ENCODE data around the gene IP6K1. TPM values are rescaled to one million over a fixed set of nuclear protein-coding genes. Genes with fewer than 3 reads are reported as not detected.
"Not testable (repeated sequence)": the region's sequence is repeated elsewhere in the genome, so short reads cannot be mapped to it uniquely, and the experiment has no call there.

IP6K1 gene
- total RNA-seq, 1 donor from 2014 or later, result 46.4 TPM

- Mint-ChIP-seq H3K36me3 (peaks cover 3% of the 10 kb centered on the region), H3K27me3 (ENCODE audit: low read depth) (no peaks in the 10 kb centered on the region), H3K4me1 (no peaks in the 10 kb centered on the region)
Measured at GRCh38 chr3:49702672-49703071, 83.7 kb downstream of the IP6K1 start.

GRCh38 chr3:49701388-49702077 lies 84.8 kb downstream of the IP6K1 start:
- TF ChIP-seq CTCF (IDR thresholded peaks at IDR 0.05; ENCODE audit: unreplicated experiment), result peak; percentile 29
- no peak overlapping the region for H3K27ac Mint-ChIP-seq
- no peak overlapping the region for H3K4me3 Mint-ChIP-seq
- no peaks in the 10 kb centered on the region for H3K9me3 Mint-ChIP-seq
- peaks cover 1% of the 10 kb centered on the region for H3K36me3 Mint-ChIP-seq
- no peaks in the 10 kb centered on the region for H3K4me1 Mint-ChIP-seq
- H3K27me3 Mint-ChIP-seq (ENCODE audit: low read depth), result no peaks in the 10 kb centered on the region
- DNase-seq (ENCODE audit: low spot score in 2 of 2, unreplicated experiment in 2 of 2), result no peak

More at GRCh38 chr3:49702672-49703071, 83.7 kb downstream of the IP6K1 start:
- no peak overlapping the region for H3K4me3 Mint-ChIP-seq
- DNase-seq (ENCODE audit: low spot score in 2 of 2, unreplicated experiment in 2 of 2), result no peak
- no peaks in the 10 kb centered on the region for H3K9me3 Mint-ChIP-seq
- no peak overlapping the region for H3K27ac Mint-ChIP-seq
- no peak for TF ChIP-seq CTCF (IDR thresholded peaks at IDR 0.05; ENCODE audit: unreplicated experiment)

- Mint-ChIP-seq H3K27ac (no peak overlapping the region), H3K27me3 (ENCODE audit: low read depth) (no peaks in the 10 kb centered on the region), H3K9me3 (no peaks in the 10 kb centered on the region), H3K4me1 (no peaks in the 10 kb centered on the region), H3K36me3 (peaks cover 1% of the 10 kb centered on the region), H3K4me3 (no peak overlapping the region)
- TF ChIP-seq CTCF (IDR thresholded peaks at IDR 0.05; ENCODE audit: unreplicated experiment), result no peak
- DNase-seq (ENCODE audit: low spot score in 2 of 2, unreplicated experiment in 2 of 2), result no peak
Measured at GRCh38 chr3:49700453-49701128, 85.8 kb downstream of the IP6K1 start.

GRCh38 chr3:49700014-49700413 lies 86.3 kb downstream of the IP6K1 start:
- no peak overlapping the region for H3K4me3 Mint-ChIP-seq
- no peak overlapping the region for H3K27ac Mint-ChIP-seq
- no peaks in the 10 kb centered on the region for H3K9me3 Mint-ChIP-seq
- no peaks in the 10 kb centered on the region for H3K27me3 Mint-ChIP-seq (ENCODE audit: low read depth)
- no peak for DNase-seq (ENCODE audit: low spot score in 2 of 2, unreplicated experiment in 2 of 2)
- no peak for TF ChIP-seq CTCF (IDR thresholded peaks at IDR 0.05; ENCODE audit: unreplicated experiment)
- no peaks in the 10 kb centered on the region for H3K4me1 Mint-ChIP-seq
- H3K36me3 Mint-ChIP-seq, result peaks cover 1% of the 10 kb centered on the region

- DNase-seq (ENCODE audit: low spot score in 2 of 2, unreplicated experiment in 2 of 2), result no peak
- Mint-ChIP-seq H3K4me1 (no peaks in the 10 kb centered on the region), H3K27me3 (ENCODE audit: low read depth) (no peaks in the 10 kb centered on the region), H3K27ac (no peak overlapping the region), H3K9me3 (no peaks in the 10 kb centered on the region), H3K36me3 (peaks cover 1% of the 10 kb centered on the region), H3K4me3 (no peak overlapping the region)
- no peak for TF ChIP-seq CTCF (IDR thresholded peaks at IDR 0.05; ENCODE audit: unreplicated experiment)
Measured at GRCh38 chr3:49699281-49699979, 86.9 kb downstream of the IP6K1 start.

- not testable (repeated sequence) for H3K36me3 Mint-ChIP-seq; H3K4me3 Mint-ChIP-seq; H3K9me3 Mint-ChIP-seq; H3K27me3 Mint-ChIP-seq (ENCODE audit: low read depth); DNase-seq (ENCODE audit: low spot score in 2 of 2, unreplicated experiment in 2 of 2); H3K4me1 Mint-ChIP-seq; H3K27ac Mint-ChIP-seq
Measured at GRCh38 chr3:49695350-49696015, 90.9 kb downstream of the IP6K1 start.

- not testable (repeated sequence) for H3K4me3 Mint-ChIP-seq, H3K27ac Mint-ChIP-seq
Measured at GRCh38 chr3:49694409-49695070, 91.8 kb downstream of the IP6K1 start.

GRCh38 chr3:49691481-49691880 lies 94.9 kb downstream of the IP6K1 start:
- DNase-seq (ENCODE audit: low spot score in 2 of 2, unreplicated experiment in 2 of 2); H3K36me3 Mint-ChIP-seq; H3K27me3 Mint-ChIP-seq (ENCODE audit: low read depth); H3K27ac Mint-ChIP-seq; H3K9me3 Mint-ChIP-seq: not testable (repeated sequence)
- Mint-ChIP-seq H3K4me3 (peak overlapping the region; percentile 95), H3K4me1 (peaks cover 32% of the 10 kb centered on the region)

More at GRCh38 chr3:49694409-49695070, 91.8 kb downstream of the IP6K1 start:
- not testable (repeated sequence) for DNase-seq (ENCODE audit: low spot score in 2 of 2, unreplicated experiment in 2 of 2); H3K9me3 Mint-ChIP-seq; H3K27me3 Mint-ChIP-seq (ENCODE audit: low read depth); H3K36me3 Mint-ChIP-seq
- peaks cover 13% of the 10 kb centered on the region for H3K4me1 Mint-ChIP-seq

Data from mesothelial cell of epicardium (in vitro differentiated cells).